ENCODE measurements around the gene TARDBP.
"Not testable (repeated sequence)": the region's sequence is repeated elsewhere in the genome, so short reads cannot be mapped to it uniquely, and the experiment has no call there.

Gene TARDBP

GRCh38 chr1:11072216-11072917 lies 59.9 kb downstream of the TARDBP start:
- Mint-ChIP-seq H3K27me3 (no peaks in the 10 kb centered on the region), H3K27ac (peak overlapping the region in 1 of 2 donors; percentile 88), H3K9me3 (no peaks in the 10 kb centered on the region), H3K4me1 (peaks cover 38% of the 10 kb centered on the region), H3K4me3 (no peak overlapping the region)
- no peak for DNase-seq
- no peak for ATAC-seq

DNA sequence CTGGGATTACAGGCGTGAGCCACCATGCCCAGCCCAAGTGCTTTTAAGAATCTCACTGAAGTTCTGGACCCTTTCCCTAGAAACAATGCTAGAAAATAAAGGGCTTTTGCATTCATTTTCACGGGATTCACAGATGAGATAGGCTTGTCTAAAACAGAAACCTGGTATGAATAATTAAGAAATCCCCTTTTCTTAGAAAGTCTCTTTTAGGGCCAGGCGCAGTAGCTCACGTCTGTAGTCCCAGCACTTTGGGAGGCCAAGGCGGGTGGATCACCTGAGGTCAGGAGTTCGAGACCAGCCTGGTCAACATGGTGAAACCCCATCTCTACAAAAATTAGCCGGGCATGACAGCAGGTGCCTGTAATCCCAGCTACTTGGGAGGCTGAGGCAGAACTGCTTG lies 60.9 kb downstream of the TARDBP start:
- peak; percentile 78 for ATAC-seq
- H3K27ac Mint-ChIP-seq = not testable (repeated sequence)

More for the DNA sequence above, 60.9 kb downstream of the TARDBP start:
- H3K4me1 Mint-ChIP-seq = peaks cover 34% of the 10 kb centered on the region
- DNase-seq, H3K4me3 Mint-ChIP-seq, H3K9me3 Mint-ChIP-seq, H3K27me3 Mint-ChIP-seq: not testable (repeated sequence)
